K562 (cell line): ENCODE measurements around the gene ATXN1L. TPM values are rescaled to one million over a fixed set of nuclear protein-coding genes. Genes with fewer than 3 reads are reported as not detected.

Source experiments
- BHLHE40 ChIP-seq: IDR thresholded peaks from 2 replicates; pipeline ENCODE4 v1.6.1; 2011; ENCODE audit warnings: low read length, improper control_type of control experiment
- BRD4 ChIP-seq: fragments of 200-600 bp; sonication (generic); IDR thresholded peaks from 2 replicates; pipeline ENCODE4 v1.6.1; 2017; ENCODE audit warnings: inconsistent platforms
- E2F8 ChIP-seq: fragments of 450-650 bp; IDR thresholded peaks from 2 replicates; pipeline ENCODE4 v1.7.1; 2018; ENCODE audit warnings: mild to moderate bottlenecking, low read depth; ENCODE audit not compliant: partially characterized antibody
- MAFK ChIP-seq: IDR thresholded peaks from 2 replicates; pipeline ENCODE4 v1.6.1; 2011; ENCODE audit warnings: low read length, improper control_type of control experiment
- NONO ChIP-seq, 2 experiments: fragments of 200-400 bp in 1 of 2; fragments of 450-650 bp in 1 of 2; formaldehyde crosslinking in 1 of 2; IDR thresholded peaks; 2 replicates each; pipeline ENCODE4 v1.6.1; 2017; ENCODE audit warnings: low read depth in 2 of 2, mild to moderate bottlenecking in 2 of 2, moderate library complexity in 2 of 2, low read length in 1 of 2
- PHF21A ChIP-seq: fragments of 450-650 bp; IDR thresholded peaks from 2 replicates; pipeline ENCODE4 v1.6.1; 2017; ENCODE audit warnings: low read depth, borderline replicate concordance
- PHTF2 ChIP-seq: fragments of 250-450 bp; sonication (Bioruptor Pico); IDR thresholded peaks from 2 replicates; pipeline ENCODE4 v1.5.0; 2021; ENCODE audit warnings: mild to moderate bottlenecking
- POLR2B ChIP-seq: fragments of 450-650 bp; IDR thresholded peaks from 2 replicates; pipeline ENCODE4 v1.6.1; 2018; ENCODE audit warnings: low read depth; ENCODE audit not compliant: partially characterized antibody
- PTTG1 ChIP-seq: fragments of 450-650 bp; IDR thresholded peaks from 2 replicates; pipeline ENCODE4 v1.6.1; 2016; ENCODE audit warnings: low read depth, mild to moderate bottlenecking, missing genetic modification characterization, missing compliant biosample characterization
- TCF7 ChIP-seq: sonication (generic); IDR thresholded peaks from 2 replicates; pipeline ENCODE4 v1.6.1; 2016; ENCODE audit warnings: antibody characterized with exemption, borderline replicate concordance
- ZC3H11A ChIP-seq: IDR thresholded peaks from 2 replicates; pipeline ENCODE4 v1.6.1; 2012; ENCODE audit warnings: low read depth, low read length, improper control_type of control experiment
- ZFX ChIP-seq: sonication (generic); formaldehyde crosslinking; IDR thresholded peaks from 2 replicates; pipeline ENCODE4 v1.8.0; 2022; ENCODE audit warnings: mild to moderate bottlenecking, missing genetic modification reagents, moderate library complexity
- ZNF76 ChIP-seq: fragments of 250-450 bp; sonication (Bioruptor Pico); IDR thresholded peaks from 2 replicates; pipeline ENCODE4 v1.4.0; 2020; ENCODE audit warnings: mild to moderate bottlenecking, moderate library complexity, borderline replicate concordance
- polyA plus RNA-seq, 8 experiments: library from polyadenylated mRNA; depleted of rRNA in 4 of 8; stranded (reverse) in 5 of 8; unstranded in 3 of 8; fragments of >200 nt; fragmentation: Nextera tagmentation in 2 of 8; fragmentation: Illumina TruSeq in 1 of 8; extraction: Ambion mirVana in 2 of 8; extraction: Trizol in 1 of 8; gene quantifications; 2 replicates each; pipeline versions ENCODE4 v1.2.1 to v1.2.3, GENCODE V29; 2011 to 2014; ENCODE audit warnings: inconsistent platforms in 1 of 8, missing spikeins in 1 of 8
- total RNA-seq, 7 experiments: library from RNA; depleted of rRNA in 6 of 7; stranded (reverse); fragments of >200 nt in 6 of 7; fragmentation: Illumina TruSeq in 2 of 7; extraction: Trizol in 2 of 7; gene quantifications; 2 replicates each; pipeline versions ENCODE4 v1.2.1 to v1.2.3, GENCODE V29; 2011 to 2021; ENCODE audit warnings: low replicate concordance in 1 of 7
- TF ChIP-seq, protein P1 (sequence below): fragments of 250-450 bp; sonication (Bioruptor Pico); IDR thresholded peaks from 2 replicates; pipeline ENCODE4 v1.5.0; 2020; ENCODE audit warnings: mild to moderate bottlenecking, borderline replicate concordance
- TF ChIP-seq, protein P2 (sequence below): sonication (generic); formaldehyde crosslinking; IDR thresholded peaks from 2 replicates; pipeline ENCODE4 v1.8.0; 2022; ENCODE audit warnings: mild to moderate bottlenecking, low read depth, missing genetic modification reagents
- TF ChIP-seq, protein P3 (sequence below), 2 experiments: fragments of 450-650 bp; IDR thresholded peaks; 2 replicates each; pipeline ENCODE4 v1.6.1; 2018; ENCODE audit warnings: mild to moderate bottlenecking in 2 of 2, low read depth in 1 of 2; ENCODE audit not compliant: partially characterized antibody in 2 of 2

Gene ATXN1L
- total and polyA plus RNA-seq, 9 of the 15 experiments (the other 6 are each of a cell fraction or from before 2014, with no cell fraction given) = 1.4 to 11.3 (median 9.3) TPM

DNA sequence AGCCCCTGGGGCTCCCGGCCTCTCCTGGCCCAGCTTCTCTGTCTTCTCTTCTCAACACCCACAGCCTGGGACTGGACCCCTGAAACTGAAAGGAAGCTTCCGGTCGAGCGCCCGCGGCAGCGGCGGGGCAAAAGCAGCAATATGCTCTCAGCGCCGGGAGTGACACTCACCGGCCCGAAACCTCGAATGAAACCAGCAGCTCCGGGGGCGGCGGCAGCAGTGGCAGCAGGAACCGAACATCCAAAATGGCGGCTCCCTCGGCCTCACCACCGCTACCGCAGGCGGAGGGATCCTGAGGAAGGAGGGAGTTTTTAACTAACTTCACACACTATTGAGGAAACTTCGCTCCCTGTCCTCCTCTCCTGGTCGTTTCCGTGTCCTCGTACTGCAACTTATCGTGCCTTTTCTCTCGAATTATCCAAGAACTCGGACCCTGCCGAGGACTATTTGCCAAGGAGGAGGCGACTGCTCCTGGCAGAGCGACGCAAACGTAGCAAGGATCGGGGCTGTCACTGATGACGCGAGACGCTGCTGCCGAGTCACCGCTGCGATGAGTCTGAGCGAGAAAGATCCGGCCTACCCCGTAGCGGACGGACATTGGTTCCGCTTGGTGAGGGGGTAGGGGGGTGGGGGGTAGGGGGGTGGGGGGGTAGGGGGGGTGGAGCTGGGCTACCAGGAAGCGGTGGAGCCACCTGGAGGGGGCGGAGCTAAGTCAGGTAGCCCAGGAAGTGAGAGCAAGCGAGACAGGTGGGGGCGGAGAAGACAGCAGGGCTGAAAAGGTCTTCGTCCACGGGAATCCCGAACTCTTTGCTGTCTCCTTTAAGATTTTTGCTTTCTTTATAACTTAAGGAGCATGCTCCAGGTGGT, 37.0 kb upstream of the ATXN1L start, which contains the start of gene AP1G1 (continued):
- TF ChIP-seq, protein P1, sequence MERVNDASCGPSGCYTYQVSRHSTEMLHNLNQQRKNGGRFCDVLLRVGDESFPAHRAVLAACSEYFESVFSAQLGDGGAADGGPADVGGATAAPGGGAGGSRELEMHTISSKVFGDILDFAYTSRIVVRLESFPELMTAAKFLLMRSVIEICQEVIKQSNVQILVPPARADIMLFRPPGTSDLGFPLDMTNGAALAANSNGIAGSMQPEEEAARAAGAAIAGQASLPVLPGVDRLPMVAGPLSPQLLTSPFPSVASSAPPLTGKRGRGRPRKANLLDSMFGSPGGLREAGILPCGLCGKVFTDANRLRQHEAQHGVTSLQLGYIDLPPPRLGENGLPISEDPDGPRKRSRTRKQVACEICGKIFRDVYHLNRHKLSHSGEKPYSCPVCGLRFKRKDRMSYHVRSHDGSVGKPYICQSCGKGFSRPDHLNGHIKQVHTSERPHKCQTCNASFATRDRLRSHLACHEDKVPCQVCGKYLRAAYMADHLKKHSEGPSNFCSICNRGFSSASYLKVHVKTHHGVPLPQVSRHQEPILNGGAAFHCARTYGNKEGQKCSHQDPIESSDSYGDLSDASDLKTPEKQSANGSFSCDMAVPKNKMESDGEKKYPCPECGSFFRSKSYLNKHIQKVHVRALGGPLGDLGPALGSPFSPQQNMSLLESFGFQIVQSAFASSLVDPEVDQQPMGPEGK (CRISPR knock-in tag) = no peak
- TF ChIP-seq PHTF2 (CRISPR knock-in tag) = no peak
- peak; percentile 21; the same call in 1 of the 2 replicates for TF ChIP-seq ZNF76 (CRISPR knock-in tag)
- TF ChIP-seq PTTG1 (tag) = no peak
- TF ChIP-seq ZC3H11A = no peak
- 0 out of 2 replicates have a peak, but pooled peaks have one; percentile 37 for TF ChIP-seq PHF21A
- TF ChIP-seq, protein P2, sequence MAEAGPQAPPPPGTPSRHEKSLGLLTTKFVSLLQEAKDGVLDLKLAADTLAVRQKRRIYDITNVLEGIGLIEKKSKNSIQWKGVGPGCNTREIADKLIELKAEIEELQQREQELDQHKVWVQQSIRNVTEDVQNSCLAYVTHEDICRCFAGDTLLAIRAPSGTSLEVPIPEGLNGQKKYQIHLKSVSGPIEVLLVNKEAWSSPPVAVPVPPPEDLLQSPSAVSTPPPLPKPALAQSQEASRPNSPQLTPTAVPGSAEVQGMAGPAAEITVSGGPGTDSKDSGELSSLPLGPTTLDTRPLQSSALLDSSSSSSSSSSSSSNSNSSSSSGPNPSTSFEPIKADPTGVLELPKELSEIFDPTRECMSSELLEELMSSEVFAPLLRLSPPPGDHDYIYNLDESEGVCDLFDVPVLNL = no peak
- peak; percentile 94 for TF ChIP-seq ZFX (CRISPR knock-in tag)
- TF ChIP-seq, protein P3, sequence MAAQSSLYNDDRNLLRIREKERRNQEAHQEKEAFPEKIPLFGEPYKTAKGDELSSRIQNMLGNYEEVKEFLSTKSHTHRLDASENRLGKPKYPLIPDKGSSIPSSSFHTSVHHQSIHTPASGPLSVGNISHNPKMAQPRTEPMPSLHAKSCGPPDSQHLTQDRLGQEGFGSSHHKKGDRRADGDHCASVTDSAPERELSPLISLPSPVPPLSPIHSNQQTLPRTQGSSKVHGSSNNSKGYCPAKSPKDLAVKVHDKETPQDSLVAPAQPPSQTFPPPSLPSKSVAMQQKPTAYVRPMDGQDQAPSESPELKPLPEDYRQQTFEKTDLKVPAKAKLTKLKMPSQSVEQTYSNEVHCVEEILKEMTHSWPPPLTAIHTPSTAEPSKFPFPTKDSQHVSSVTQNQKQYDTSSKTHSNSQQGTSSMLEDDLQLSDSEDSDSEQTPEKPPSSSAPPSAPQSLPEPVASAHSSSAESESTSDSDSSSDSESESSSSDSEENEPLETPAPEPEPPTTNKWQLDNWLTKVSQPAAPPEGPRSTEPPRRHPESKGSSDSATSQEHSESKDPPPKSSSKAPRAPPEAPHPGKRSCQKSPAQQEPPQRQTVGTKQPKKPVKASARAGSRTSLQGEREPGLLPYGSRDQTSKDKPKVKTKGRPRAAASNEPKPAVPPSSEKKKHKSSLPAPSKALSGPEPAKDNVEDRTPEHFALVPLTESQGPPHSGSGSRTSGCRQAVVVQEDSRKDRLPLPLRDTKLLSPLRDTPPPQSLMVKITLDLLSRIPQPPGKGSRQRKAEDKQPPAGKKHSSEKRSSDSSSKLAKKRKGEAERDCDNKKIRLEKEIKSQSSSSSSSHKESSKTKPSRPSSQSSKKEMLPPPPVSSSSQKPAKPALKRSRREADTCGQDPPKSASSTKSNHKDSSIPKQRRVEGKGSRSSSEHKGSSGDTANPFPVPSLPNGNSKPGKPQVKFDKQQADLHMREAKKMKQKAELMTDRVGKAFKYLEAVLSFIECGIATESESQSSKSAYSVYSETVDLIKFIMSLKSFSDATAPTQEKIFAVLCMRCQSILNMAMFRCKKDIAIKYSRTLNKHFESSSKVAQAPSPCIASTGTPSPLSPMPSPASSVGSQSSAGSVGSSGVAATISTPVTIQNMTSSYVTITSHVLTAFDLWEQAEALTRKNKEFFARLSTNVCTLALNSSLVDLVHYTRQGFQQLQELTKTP (IDR thresholded peaks at IDR 0.05; ENCODE audit: low read depth in 1 of 2, partially characterized antibody in 2 of 2) = peak in 1 of 2 experiments; percentile 96
- peak; percentile 86 for TF ChIP-seq E2F8
- TF ChIP-seq BHLHE40 = no peak
- TF ChIP-seq NONO (IDR thresholded peaks at IDR 0.05; ENCODE audit: low read depth in 2 of 2, low read length in 1 of 2) = peak in 1 of 2 experiments; percentile 16; a peak in 1 of 4 replicates
- TF ChIP-seq MAFK = peak; percentile 47; the same call in 1 of the 2 replicates
- TF ChIP-seq TCF7 = peak; percentile 15; the same call in 1 of the 2 replicates
- peak; percentile 75 for TF ChIP-seq POLR2B
- peak; percentile 95 for TF ChIP-seq BRD4
